Left kidney (tissue), 2 donors: ENCODE results near the gene RPTOR. TPM values are rescaled to one million over a fixed set of nuclear protein-coding genes. Genes with fewer than 3 reads are reported as not detected.
A peak's percentile ranks its signal among the peaks of the same experiment; 100 is the strongest.

Experiments
- DNase-seq: peaks from one replicate; pipeline ENCODE4 v3.0.0-alpha.2; 2013
- polyA plus RNA-seq: library from polyadenylated mRNA; unstranded; fragments of 120-200 nt; gene quantifications from one replicate; pipeline ENCODE4 v1.2.1, GENCODE V29; 2013; ENCODE audit not compliant: insufficient read length

Gene RPTOR
- polyA plus RNA-seq, 1 donor, result 18.6 TPM

DNA sequence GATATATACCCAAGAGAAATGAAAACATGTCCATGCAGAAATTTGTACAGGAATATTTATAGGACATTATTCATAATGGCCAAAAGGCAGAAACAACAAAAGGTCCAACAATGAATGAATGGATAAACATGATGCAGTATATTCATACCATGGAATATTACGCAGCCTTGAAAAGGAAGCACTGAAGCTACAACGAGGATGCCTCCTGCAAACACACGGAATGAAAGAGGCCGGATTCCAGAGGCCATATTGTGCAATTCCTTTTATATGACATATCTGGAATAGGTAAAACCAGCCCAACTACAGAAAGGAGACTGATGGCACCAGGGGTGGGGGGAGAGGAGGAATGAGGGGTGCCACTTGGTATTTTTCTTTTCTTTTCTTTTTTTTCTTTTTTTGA is 432.5 kb downstream of the RPTOR start:
- no peak for DNase-seq

DNA sequence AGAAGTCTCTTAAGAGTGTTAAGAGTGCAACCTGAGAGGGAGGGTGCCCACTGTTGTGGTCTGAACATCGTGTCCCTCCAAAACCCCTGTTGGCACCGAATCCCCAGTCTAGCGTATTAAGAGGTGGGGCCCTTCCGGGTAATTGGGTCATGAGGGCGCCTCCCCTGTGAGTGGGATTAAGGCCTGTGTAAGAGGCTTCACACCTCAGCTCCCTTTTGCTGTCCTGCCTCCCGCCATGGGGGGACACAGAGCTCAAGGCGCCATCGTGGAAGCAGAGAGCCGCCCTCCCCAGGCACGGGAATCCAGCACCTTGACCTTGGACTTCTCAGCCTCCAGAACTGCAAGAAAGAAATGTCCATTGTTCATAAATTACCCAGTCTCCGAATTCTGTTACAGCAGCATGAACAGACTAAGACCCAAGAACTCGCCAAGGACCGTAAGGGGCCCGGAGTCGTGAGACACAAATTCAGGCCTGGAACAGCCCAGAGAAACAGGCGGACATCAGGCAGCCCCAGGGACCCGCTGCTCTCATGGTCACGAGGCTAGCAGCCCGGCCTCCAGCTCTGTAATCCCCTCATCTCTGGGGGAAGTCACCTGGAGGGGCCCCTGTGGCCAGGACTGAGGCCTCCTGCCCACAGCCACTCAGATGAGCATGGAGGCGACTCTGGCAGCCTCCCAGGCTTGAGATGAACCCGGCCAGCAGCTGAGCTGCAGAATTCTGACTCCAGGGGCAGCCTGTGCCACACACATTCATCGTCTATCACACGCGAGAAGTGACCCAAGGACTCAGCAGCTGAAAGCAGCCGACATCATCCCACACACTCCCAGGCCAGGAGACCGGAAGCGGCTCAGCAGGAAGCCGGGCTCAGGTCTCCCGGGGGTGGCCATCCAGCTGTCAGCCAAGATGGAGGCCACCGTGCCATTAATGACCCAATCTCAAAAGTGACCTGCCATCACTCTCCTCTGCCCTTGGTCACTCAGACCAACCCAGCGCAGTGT is 434.2 kb downstream of the RPTOR start:
- DNase-seq, result no peak

DNA sequence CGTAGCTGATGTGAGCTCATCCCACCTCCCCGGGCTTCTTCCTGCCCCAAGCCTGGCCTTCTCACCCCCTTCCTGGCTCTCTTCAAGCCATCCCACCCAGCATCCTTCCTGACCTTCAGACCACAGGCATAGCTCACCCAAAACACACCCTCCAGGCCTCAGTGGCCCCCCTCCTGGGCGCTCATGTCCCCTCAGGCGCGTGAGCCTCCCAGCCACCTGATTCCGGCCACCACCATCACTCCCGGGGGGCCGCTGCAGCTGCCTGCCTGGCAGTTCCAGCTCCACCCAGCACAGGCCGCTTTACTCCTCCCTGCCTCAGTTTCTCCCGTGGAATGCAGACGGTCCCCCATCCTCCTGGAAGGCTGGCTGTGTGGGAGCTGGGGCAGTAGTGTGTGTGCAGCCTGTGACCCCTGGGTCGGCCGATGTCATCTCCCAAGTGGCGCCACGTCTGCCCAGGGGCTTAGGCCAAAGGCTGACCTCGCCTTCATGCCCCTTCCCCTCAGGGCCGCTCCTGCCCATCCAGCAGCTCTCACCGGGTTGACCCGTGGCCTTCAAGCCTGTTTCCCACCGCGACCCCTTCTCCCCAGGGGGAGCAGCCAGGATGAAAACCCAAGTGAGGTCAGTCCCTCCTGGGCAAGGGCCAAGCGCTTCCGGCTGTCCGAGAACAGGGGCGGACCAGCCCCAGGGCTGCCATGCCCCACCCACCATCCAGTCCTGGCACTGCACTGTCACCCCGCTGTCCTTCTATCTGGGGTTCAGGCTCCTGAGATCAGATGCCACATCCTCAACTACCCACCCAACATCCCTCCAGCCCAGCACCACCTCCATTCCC is 435.1 kb downstream of the RPTOR start:
- DNase-seq, result no peak

DNA sequence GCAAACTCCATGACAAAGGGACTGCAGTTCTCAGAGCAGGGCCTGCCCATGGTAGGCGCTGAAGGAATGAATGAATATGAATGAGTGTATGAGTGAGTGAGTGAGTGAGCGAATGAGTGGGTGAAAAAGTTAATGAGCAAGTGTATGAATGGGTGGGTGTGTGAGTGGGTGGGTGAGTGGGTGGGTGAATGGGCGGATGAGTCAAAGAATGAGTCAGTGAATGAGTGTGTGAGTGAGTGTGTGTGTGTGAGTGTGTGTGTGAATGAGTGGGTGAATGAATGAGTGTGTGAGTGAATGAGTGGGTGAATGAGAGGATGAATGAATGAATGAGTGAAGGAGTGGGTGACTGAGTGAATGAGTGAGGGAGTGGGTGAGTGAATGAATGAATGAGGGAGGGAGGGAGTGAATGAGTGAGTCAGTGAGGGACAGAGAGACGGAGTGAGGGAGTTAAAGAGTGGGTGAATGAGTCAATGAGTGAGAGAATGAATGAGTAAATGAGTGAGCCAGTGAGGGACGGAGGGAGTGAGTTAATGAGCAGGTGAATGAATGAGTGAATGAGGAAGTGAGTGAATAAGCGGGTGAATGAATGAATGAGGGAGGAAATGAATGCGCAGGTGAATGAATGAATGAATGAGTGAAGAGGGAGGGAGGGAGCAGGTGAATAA is 435.9 kb downstream of the RPTOR start:
- no peak for DNase-seq

DNA sequence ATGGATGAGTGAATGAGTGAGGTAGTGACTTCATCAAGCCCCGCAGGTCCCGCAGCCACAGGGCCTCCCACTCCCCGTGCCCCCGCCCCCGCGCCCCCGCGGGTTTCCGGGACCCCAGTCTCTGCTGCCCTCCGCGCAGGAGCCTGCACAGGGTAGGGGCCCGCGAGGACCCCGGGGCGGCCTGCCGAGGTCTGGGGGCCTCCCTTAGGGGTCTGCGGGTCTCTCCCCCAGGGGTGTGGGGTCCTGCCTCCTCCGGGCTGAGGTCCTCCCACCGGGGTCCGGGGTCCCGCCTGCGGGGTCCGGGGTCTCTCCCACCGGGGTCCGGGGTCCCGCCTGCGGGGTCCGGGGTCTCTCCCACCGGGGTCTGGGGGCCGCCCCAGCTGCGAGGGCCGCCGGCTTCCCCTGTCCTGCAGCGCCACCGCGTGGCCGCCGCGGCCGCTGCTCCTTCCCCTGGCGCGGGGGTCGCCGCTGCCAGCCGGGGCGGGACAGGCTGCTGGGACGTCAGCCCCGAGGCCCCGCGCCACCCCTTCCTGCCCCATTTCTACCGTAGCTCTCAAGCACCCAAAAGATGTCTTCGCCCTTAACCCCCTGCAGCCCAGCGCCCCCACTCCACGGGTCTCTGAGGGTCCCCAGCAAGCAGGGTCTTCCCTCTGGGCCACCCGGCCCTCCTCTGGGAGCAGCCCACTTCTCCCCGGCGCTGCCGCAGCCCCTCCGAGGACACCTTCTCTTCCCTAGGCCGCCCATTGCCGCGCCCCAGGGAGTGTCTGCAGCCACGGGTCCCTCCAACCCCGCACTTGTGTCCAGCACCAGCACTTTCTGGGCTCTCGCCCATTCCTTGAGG is 436.6 kb downstream of the RPTOR start:
- DNase-seq, result no peak

DNA sequence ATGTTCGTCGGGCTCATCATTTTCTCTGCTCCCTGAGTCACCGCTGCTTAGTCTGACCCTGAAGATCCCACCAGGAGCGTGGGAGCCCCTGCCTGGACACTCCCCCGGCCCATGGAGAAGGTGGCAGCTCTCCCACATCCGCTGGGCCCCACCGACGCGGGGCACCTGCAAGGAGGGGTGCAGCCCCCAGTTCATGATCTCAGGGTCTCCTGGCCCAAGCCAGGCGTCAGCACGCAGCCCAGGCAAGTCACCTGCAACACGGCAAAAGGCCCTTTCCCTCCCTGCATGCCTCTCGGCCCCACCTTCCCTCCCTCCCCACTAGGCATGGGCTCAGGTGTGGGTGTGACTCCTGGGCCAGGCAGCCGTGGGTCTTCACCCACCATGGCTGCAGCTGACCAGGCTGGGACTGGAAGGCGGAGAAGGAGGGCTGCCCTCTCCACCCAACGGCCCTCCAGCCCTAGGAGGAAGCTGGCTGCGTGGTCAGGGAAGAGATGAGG is 437.3 kb downstream of the RPTOR start:
- no peak for DNase-seq

DNA sequence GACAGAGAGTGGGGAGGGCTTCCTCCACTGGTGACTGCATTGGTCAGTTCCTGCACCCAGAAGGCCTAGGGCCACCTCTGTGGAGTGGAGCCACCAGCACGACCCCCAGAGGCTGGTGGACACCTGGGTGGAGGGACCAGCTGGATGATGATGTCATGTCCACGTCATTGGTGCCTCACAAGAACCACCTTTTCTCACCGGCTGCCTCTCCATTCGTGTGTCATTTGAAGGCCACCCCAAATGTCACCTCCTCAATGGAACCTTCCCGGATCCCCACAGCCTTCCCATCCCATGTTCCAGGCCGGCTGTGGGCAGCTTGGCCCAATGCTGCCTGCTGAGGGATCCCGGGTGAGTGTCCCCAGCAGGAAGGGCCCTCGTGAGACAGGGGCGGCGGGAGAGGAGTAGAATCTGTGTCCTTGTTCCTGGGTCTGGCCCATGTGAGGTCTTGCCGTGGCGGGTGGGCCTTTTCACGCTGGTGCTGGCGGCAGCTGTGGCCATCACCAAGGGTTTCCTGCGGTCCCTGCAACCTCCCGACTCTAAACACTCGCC is 437.9 kb downstream of the RPTOR start:
- no peak for DNase-seq

DNA sequence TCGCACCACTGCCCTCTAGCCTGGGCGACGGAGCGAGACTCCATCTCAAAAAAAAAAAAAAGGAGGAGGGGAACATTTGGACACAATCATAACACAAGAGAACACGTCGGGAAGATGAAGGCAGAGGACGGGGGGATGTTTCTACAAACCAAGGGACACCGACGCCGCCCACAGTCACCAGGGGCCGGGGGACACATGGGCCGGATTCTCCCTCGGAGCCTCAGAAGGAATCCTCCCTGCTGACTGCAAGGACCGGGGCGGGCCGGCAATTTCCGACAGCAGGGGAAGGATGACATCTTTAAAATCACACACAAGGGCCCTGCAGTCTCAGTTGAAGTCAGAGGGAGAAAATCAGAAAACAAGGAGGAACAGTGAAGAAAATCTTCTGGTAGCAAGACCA is 438.9 kb downstream of the RPTOR start:
- no peak for DNase-seq

DNA sequence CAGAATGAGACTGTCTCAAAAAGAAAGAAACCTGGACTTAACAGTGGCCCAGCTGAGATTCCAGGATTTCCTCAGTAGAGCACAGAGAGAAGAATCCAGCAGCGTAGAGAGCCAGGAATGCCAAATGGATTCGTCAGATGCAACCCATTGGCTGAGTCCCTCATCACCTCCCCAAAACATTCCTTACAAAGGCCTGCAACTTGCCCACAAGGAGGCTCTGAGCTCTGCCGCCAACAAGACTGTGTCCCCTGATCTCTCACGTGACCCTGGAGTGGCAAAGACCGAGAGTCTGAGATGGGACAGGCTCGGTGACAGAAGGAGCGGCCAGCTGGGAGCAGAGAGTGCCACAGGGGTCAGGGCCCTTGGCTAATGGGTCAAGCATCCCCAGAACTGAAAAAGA is 440.1 kb downstream of the RPTOR start:
- no peak for DNase-seq

DNA sequence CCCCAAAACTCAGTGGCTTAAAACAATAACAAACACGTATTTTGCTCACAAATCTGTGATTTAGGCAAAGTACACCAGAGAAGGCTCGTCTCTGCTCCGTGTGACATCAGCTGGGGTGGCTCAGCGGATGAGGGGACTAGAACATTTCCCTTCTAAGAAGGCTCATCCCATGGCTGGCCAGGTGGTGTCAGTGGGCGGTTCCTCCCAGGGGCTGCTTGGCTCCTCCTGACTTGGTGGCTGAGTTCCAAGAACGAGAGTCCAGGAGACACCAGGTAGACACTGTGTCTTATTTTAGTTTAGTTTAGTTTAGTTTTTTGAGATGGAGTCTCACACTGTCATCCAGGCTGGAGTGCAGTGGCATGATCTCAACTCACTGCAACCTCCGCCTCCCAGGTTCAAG is 441.4 kb downstream of the RPTOR start:
- DNase-seq, result no peak

DNA sequence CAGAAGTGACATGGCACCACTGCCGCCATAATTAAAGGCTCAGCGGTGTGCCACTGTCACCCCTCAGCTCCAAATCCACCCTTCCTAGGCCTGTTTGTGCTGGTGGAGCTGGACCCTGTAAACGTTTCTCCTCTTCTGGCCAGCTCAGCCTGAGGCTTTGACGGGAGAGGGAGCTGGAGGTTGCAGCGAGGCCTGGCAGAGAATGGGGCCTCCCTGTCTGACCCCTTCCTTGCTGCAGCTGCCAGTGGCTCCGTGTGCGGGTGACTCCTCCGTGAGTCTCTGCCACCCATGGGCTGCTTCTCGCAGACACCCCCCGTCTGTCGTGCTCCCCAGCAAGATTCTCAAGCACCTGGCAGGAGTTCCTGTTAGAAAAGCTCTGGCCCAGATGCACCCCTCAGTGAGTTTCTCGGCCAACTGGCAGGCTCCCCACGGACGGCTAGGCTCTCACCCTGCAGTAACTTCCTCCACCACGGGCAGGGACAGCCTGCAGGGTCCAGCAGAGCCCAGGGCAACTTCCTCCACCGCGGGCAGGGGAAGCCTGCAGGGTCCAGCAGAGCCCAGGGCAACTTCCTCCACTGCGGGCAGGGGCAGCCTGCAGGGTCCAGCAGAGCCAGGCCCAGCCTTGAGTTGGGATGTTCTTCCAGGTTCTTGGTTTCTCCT is 442.3 kb downstream of the RPTOR start:
- DNase-seq, result no peak

DNA sequence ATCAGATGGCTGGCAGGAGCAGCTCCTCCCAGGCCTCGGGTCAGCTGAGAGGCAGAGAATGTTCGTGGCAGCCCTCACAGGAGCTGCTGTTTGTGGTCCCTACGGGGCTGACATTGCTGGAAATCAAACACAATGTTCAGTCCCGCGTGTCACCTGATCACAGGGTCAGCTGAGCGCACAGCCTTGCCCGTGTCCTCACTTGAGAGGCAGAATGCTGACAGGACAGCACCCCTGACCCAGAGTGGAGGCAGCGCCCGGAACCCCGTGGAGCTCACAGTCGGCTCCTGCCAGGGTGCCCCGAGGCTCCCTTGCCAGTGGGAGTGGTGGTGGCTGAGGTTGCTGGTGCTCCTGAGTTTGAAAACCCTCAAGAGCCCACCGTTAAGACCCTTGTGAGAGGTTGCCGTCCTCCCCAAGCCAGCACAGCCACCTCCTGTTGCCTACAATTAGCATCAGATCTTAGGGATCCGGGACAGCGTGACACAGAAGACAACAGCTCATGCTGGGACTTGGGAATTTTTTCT is 443.4 kb downstream of the RPTOR start:
- DNase-seq, result no peak

DNA sequence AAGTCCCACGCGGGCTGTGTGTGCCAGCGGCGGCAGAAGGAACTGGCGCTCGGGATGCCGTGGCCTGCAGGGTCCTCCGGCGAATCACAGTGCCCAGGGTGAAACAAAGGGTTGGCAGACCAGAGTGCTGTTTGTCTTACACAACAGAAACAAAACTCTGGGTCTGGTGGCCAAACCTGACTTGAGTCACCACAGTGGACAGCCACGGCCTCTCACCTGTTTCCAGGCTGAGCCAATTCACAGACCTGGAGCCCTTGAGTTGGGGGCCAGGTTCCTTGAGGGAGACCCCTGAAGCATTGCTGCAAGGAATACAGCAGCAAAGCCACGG is 444.9 kb downstream of the RPTOR start:
- DNase-seq, result no peak

DNA sequence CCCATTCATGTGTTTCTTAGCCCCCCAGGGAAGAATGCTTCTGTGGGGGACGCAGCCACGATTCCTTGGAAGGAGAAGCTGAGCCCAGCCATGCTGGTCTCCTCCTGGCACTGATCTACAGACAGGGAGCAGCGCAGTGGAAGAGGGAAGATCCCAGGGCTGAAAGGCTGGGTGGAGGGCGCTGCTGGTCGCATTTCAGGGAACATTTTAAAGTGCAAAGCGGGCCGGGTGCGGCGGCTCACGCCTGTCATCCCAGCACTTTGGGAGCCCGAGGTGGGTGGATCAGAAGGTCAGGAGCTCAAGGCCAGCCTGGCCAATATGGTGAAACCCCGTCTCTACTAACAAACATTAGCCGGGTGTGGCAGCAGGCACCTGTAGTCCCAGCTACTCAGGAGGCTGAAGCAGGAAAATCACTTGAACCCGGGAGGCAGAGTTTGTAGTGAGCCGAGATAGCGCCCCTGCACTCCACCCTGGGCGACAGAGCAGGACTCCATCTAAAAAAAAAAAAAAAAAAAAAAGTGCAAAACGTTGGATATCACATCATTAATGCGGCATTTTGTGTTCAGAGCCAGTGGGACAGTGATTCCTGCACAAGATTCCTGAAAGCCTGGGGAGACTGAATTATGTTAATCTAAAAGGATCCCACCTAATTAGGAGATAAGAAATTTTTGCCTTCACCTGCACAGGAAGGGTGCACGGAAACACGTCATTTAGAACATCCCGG is 446.4 kb downstream of the RPTOR start:
- DNase-seq, result no peak

DNA sequence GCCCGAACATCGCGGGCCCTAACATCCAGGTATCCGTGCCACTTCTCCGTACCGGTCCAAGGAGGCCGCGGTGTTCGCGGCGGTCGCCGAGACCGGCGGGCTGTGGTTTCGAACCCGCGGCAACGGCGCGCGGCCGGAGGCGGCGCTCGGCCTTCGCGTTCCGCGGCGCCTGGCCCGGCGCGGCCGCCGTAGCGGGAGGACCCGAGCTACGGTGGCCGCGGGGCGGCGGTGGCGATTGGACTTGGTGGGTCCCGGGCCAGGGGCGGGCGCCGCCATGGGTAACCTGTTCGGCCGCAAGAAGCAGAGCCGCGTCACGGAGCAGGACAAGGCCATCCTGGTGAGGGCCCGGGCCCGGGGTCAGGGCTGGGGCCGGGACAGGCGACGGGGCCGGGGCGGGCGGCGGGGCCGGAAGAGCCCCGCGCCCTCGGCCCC is 447.0 kb downstream of the RPTOR start, which contains the start of gene CHMP6:
Gene CHMP6, plus strand, starts transcription at position 197 of the 432 bp plus-strand sequence. Its CDS starts 78 bp downstream, at position 275.
- peak; percentile 79 for DNase-seq

DNA sequence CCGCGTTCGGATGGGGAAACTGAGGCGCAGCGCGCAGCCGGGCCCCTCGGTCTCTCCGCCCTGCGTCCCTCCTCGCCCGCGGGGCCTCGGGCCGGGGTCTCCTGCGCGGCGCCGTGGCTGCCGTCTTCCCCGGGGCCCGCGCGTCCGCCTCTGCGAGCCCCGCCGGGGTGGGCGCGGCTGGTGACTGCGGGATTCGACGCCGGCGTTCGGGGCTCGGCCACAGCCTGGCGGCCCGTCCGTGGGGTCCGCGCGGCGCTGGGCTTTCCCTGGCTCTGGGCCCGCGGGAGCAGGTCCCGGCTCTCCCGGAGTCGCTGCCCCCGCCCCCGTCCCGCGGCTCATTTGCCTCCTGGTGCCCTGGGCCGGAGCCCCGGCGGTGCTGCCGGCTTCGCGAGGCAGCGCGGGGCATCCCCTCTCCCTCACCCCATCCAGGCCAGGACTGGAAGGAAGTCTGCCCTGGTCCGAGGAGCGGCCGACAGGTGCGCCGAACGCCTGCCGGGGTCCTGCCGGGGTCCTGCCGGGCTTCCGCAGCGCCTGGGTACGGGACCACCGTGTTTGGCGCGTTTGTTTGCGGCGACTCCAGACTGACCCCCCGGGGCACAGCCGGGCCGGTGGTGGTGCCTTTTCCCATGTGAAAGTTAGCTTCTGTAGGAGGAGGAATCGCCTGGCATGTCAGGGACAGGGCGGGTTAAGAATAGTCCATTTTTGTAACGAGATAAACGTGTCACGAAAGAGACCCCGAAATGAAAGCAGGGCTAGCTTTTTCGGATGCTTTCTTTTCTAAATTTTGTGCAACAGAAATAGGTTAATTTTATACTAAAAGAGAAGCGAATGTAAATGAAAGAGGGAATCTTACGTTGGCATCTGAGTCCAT is 447.7 kb downstream of the RPTOR start:
- no peak for DNase-seq

DNA sequence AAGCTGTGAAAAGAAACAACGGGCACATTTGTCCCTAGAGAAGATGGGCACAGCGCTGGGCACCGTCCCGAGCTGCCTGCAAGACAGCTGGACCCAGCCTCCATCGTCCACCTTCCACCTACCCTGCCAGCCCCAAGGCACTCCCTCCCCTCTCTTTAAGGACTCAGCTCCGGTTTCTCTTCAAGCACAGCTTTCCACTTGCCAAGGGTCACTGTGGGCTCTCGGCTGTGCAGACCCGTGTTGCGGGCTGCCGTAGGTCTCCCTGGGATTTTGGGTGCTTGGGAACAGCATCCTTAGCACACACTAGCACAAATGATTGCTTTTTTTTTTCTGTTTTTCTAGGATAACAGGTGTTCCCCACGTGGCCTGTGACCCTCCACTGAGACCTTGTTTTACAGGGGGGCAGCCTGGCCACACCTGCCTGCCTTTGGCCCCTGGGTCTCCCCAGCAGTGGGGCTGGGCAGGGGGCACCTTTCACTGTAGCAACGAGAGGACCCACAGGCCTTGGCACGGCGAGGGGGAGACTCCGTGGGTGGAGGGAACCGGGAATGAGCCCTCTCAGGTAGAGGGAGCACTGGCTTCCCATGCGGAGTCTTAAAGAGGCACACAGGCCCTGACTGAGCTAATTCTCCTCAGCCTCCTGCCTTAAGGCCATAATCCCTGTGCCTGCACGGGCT is 448.4 kb downstream of the RPTOR start:
- no peak for DNase-seq

DNA sequence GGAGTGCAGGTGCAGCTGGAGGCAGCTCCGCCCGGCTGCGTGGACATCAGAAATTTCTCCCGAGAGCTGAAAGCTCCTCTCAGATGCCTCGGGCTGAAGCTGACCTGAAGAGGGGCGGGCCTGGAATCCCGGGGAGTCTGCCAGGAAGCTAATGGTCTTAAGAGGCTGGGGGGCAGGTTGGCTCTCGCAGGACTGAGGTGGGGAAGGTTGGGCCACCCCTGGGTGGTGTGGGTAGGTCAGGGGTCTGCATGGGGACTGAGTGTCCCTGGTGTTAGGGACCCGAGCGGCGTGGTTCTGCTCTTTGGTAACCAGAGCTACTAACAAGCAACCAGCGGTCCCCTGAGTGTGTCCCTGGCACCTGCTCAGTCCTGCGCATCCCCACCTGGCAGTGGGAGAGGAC is 450.5 kb downstream of the RPTOR start:
- no peak for DNase-seq
